OCI-M2 (cell line): ENCODE measurements around the gene MTA1.

Source experiments
- DNase-seq: peaks from one replicate; lab custom pipeline; 2025; ENCODE audit not compliant: unreplicated experiment; lab: John Stamatoyannopoulos, UW

MTA1 gene

GRCh38 chr14:105485739-105486162 lies 66.1 kb downstream of the MTA1 start:
- no peak for DNase-seq

GRCh38 chr14:105486163-105486973 lies 66.7 kb downstream of the MTA1 start, which contains the start of gene CRIP1:
TSS of gene CRIP1 (plus strand) at chr14:105486886. CDS start at chr14:105487260, 374 bp downstream.
- DNase-seq, result no peak

- DNase-seq, result no peak
These were observed 67.4 kb downstream of the MTA1 start for GRCh38 chr14:105486974-105487448.

GRCh38 chr14:105487449-105487985 lies 67.9 kb downstream of the MTA1 start:
- no peak for DNase-seq

- DNase-seq, result no peak
These were observed 68.6 kb downstream of the MTA1 start for GRCh38 chr14:105487986-105488777.

- DNase-seq, result no peak
These were observed 69.3 kb downstream of the MTA1 start for GRCh38 chr14:105488781-105489541.

GRCh38 chr14:105489542-105490266 lies 70.1 kb downstream of the MTA1 start:
- peak; percentile 5 for DNase-seq

GRCh38 chr14:105490267-105490571 lies 70.6 kb downstream of the MTA1 start:
- no peak for DNase-seq

- DNase-seq, result peak; percentile 97
These were observed 71.1 kb downstream of the MTA1 start, which contains the start of gene TEDC1 for GRCh38 chr14:105490572-105491365. TSS of gene TEDC1 (plus strand) at chr14:105491246. CDS start at chr14:105491376, 130 bp downstream.

- peak; percentile 29 for DNase-seq
These were observed 71.8 kb downstream of the MTA1 start for GRCh38 chr14:105491366-105491973.

- no peak for DNase-seq
These were observed 72.7 kb downstream of the MTA1 start for GRCh38 chr14:105492031-105492970.

GRCh38 chr14:105492971-105493871 lies 73.6 kb downstream of the MTA1 start:
- DNase-seq, result no peak

GRCh38 chr14:105493921-105494605 lies 74.4 kb downstream of the MTA1 start:
- DNase-seq, result no peak

- DNase-seq, result no peak
These were observed 74.9 kb downstream of the MTA1 start for GRCh38 chr14:105494606-105494929.

GRCh38 chr14:105495101-105495989 lies 75.7 kb downstream of the MTA1 start:
- DNase-seq, result no peak
